Measurements from ENCODE around the gene PUS3.
A peak's percentile ranks its signal among the peaks of the same experiment; 100 is the strongest.

PUS3 gene

GRCh38 chr11:125940145-125940544 lies 37.1 kb upstream of the PUS3 start:
- DNase-seq: no peak

- no peak for DNase-seq
Observed at GRCh38 chr11:125939081-125939521, 36.1 kb upstream of the PUS3 start.

GRCh38 chr11:125938418-125938817 lies 35.4 kb upstream of the PUS3 start:
- DNase-seq: no peak

GRCh38 chr11:125935618-125936199 lies 32.7 kb upstream of the PUS3 start:
- no peak for DNase-seq

GRCh38 chr11:125935056-125935455 lies 32.0 kb upstream of the PUS3 start:
- no peak for DNase-seq

- DNase-seq: no peak
Observed at GRCh38 chr11:125934473-125934872, 31.5 kb upstream of the PUS3 start.

GRCh38 chr11:125933030-125933813 lies 30.2 kb upstream of the PUS3 start:
- no peak for DNase-seq

- DNase-seq: no peak
Observed at GRCh38 chr11:125932301-125932700, 29.3 kb upstream of the PUS3 start.

- DNase-seq: no peak
Observed at GRCh38 chr11:125931668-125932067, 28.7 kb upstream of the PUS3 start.

- no peak for DNase-seq
Observed at GRCh38 chr11:125931116-125931515, 28.1 kb upstream of the PUS3 start.

- no peak for DNase-seq
Observed at GRCh38 chr11:125930076-125930450, 27.1 kb upstream of the PUS3 start.

- no peak for DNase-seq
Observed at GRCh38 chr11:125929445-125930075, 26.6 kb upstream of the PUS3 start.

GRCh38 chr11:125926682-125927081 lies 23.7 kb upstream of the PUS3 start:
- DNase-seq: no peak

GRCh38 chr11:125925804-125926203 lies 22.8 kb upstream of the PUS3 start:
- no peak for DNase-seq

GRCh38 chr11:125925247-125925740 lies 22.3 kb upstream of the PUS3 start:
- DNase-seq: no peak

- no peak for DNase-seq
Observed at GRCh38 chr11:125924384-125925007, 21.5 kb upstream of the PUS3 start.

GRCh38 chr11:125923633-125924032 lies 20.6 kb upstream of the PUS3 start:
- no peak for DNase-seq

- DNase-seq: peak; percentile 73
Observed at GRCh38 chr11:125923012-125923579, 20.1 kb upstream of the PUS3 start.

GRCh38 chr11:125922156-125922555 lies 19.1 kb upstream of the PUS3 start:
- no peak for DNase-seq

GRCh38 chr11:125921042-125921441 lies 18.0 kb upstream of the PUS3 start:
- DNase-seq: no peak

GRCh38 chr11:125918140-125918840 lies 15.3 kb upstream of the PUS3 start:
- no peak for DNase-seq

- DNase-seq: no peak
Observed at GRCh38 chr11:125916683-125917347, 13.8 kb upstream of the PUS3 start.

Measured in NCI-H1436 (cell line).